ENCODE results near the gene SLC37A2. TPM values are rescaled to one million over a fixed set of nuclear protein-coding genes. Genes with fewer than 3 reads are reported as not detected.

Gene SLC37A2
- polyA plus RNA-seq, 4 donors = 1.1 to 19.8 (median 10.6) TPM

DNA sequence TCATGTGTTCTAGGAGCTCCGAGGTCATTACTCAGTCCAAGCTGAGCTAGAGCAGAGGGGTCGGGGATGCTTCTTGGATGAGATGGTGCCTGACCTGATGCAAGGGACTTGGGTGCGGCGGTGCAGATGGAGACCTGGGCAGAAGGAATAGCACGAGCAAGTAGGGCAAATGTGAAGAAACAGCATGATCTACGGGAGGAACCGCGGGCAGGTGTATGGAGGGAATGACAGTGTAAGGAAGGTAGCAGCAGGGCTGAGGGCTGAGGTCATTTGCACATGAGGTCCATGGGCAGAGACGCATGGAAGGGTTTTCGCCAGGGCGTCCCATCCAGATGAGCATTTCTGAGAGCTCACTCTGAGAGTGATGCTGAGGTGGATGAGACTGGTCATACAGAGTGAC, 14.9 kb downstream of the SLC37A2 start:
- no peaks in the 10 kb centered on the region for H3K27me3 ChIP-seq (ENCODE audit: control insufficient read depth in 3 of 3, insufficient read depth in 3 of 3, low read length in 3 of 3)
- WGBS, 3 donors = 91 to 95% (median 94%) methylated on average over 11 of the region's 11 CpGs
- H3K27ac ChIP-seq (ENCODE audit: low read depth in 1 of 3, low read length in 2 of 3) = no peak overlapping the region
- DNase-seq (no peak), FAIRE-seq (no peak)
- no peaks in the 10 kb centered on the region for H3K9me3 ChIP-seq (ENCODE audit: control insufficient read depth in 2 of 2, insufficient read depth in 1 of 2, low read depth in 1 of 2, low read length in 1 of 2)
- peaks cover 0 to 36% (median 1%) of the 10 kb centered on the region in 3 donors for H3K4me1 ChIP-seq (ENCODE audit: control insufficient read depth in 3 of 3, insufficient read depth in 2 of 3, low read depth in 1 of 3, low read length in 2 of 3)
- no peak overlapping the region for H3K4me3 ChIP-seq (ENCODE audit: low read depth in 1 of 3, low read length in 3 of 3)
- H3K36me3 ChIP-seq (ENCODE audit: control insufficient read depth in 3 of 3, insufficient read depth in 2 of 3, low read depth in 1 of 3, low read length in 3 of 3) = peaks cover 0 to 91% (median 0%) of the 10 kb centered on the region in 3 donors

GRCh38 chr11:125078516-125079140, 15.5 kb downstream of the SLC37A2 start:
- DNase-seq = no peak
- H3K27me3 ChIP-seq (ENCODE audit: control insufficient read depth in 3 of 3, insufficient read depth in 3 of 3, low read length in 3 of 3) = no peaks in the 10 kb centered on the region
- H3K36me3 ChIP-seq (ENCODE audit: control insufficient read depth in 3 of 3, insufficient read depth in 2 of 3, low read depth in 1 of 3, low read length in 3 of 3) = peaks cover 0 to 92% (median 0%) of the 10 kb centered on the region in 3 donors
- no peaks in the 10 kb centered on the region for H3K9me3 ChIP-seq (ENCODE audit: control insufficient read depth in 2 of 2, insufficient read depth in 1 of 2, low read depth in 1 of 2, low read length in 1 of 2)
- H3K4me1 ChIP-seq (ENCODE audit: control insufficient read depth in 3 of 3, insufficient read depth in 2 of 3, low read depth in 1 of 3, low read length in 2 of 3) = peaks cover 0 to 30% (median 0%) of the 10 kb centered on the region in 3 donors
- no peak overlapping the region for H3K27ac ChIP-seq (ENCODE audit: low read depth in 1 of 3, low read length in 2 of 3)
- no peak for FAIRE-seq
- 90 to 97% (median 93%) methylated on average over 14 of the region's 14 CpGs for WGBS, 3 donors
- no peak overlapping the region for H3K4me3 ChIP-seq (ENCODE audit: low read depth in 1 of 3, low read length in 3 of 3)

- no peak overlapping the region for H3K4me3 ChIP-seq (ENCODE audit: low read depth in 1 of 3, low read length in 3 of 3)
- FAIRE-seq = no peak
- H3K4me1 ChIP-seq (ENCODE audit: control insufficient read depth in 3 of 3, insufficient read depth in 2 of 3, low read depth in 1 of 3, low read length in 2 of 3) = peaks cover 0 to 23% (median 0%) of the 10 kb centered on the region in 3 donors
- H3K27me3 ChIP-seq (ENCODE audit: control insufficient read depth in 3 of 3, insufficient read depth in 3 of 3, low read length in 3 of 3) = no peaks in the 10 kb centered on the region
- DNase-seq = no peak
- 83 to 85% (median 84%) methylated on average over 18 of the region's 18 CpGs for WGBS, 3 donors
- peaks cover 0 to 92% (median 0%) of the 10 kb centered on the region in 3 donors for H3K36me3 ChIP-seq (ENCODE audit: control insufficient read depth in 3 of 3, insufficient read depth in 2 of 3, low read depth in 1 of 3, low read length in 3 of 3)
- H3K9me3 ChIP-seq (ENCODE audit: control insufficient read depth in 2 of 2, insufficient read depth in 1 of 2, low read depth in 1 of 2, low read length in 1 of 2) = no peaks in the 10 kb centered on the region
- H3K27ac ChIP-seq (ENCODE audit: low read depth in 1 of 3, low read length in 2 of 3) = no peak overlapping the region
Measured at GRCh38 chr11:125079151-125079877, 16.2 kb downstream of the SLC37A2 start.

DNA sequence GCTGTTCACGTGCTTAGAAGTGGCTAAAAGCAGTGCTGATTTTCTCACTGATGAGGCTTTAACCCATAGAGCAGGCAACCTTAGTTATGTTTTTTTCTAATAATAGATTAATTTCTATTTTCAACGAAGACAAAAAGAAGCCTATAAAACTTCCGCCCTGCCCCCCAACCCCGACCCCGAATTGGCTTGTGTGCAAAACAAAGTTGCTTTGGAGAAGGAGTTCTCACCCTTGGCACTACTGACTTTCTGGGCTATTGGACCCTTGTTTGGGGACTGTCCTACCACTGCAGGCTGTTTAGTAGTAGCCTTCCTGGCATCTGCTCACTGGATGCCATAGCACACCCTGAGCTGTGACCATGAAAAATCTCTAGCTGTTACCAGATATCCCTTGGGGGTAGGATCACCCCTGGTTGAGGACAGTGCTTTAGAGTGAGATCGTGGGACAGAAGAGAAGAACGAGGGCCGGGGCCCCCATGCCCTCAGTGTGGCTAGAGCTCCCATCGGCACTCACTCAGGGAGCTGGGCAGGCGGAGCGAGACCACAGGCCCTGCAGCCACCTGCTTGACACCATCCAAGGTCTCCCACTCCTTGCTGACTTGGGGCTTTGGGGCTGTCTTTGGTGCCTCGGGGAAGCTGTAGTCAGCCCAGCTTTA, 16.9 kb downstream of the SLC37A2 start:
- no peak for FAIRE-seq
- Histone ChIP-seq H3K27ac (ENCODE audit: low read depth in 1 of 3, low read length in 2 of 3) (no peak overlapping the region), H3K4me1 (ENCODE audit: control insufficient read depth in 3 of 3, insufficient read depth in 2 of 3, low read depth in 1 of 3, low read length in 2 of 3) (peaks cover 0 to 18% (median 0%) of the 10 kb centered on the region in 3 donors), H3K9me3 (ENCODE audit: control insufficient read depth in 2 of 2, insufficient read depth in 1 of 2, low read depth in 1 of 2, low read length in 1 of 2) (no peaks in the 10 kb centered on the region), H3K36me3 (ENCODE audit: control insufficient read depth in 3 of 3, insufficient read depth in 2 of 3, low read depth in 1 of 3, low read length in 3 of 3) (peaks cover 0 to 97% (median 0%) of the 10 kb centered on the region in 3 donors), H3K4me3 (ENCODE audit: low read depth in 1 of 3, low read length in 3 of 3) (no peak overlapping the region), H3K27me3 (ENCODE audit: control insufficient read depth in 3 of 3, insufficient read depth in 3 of 3, low read length in 3 of 3) (no peaks in the 10 kb centered on the region)
- WGBS, 3 donors = 90 to 93% (median 92%) methylated on average over 12 of the region's 12 CpGs
- DNase-seq = no peak

GRCh38 chr11:125080531-125080911, 17.4 kb downstream of the SLC37A2 start:
- DNase-seq = no peak

DNA sequence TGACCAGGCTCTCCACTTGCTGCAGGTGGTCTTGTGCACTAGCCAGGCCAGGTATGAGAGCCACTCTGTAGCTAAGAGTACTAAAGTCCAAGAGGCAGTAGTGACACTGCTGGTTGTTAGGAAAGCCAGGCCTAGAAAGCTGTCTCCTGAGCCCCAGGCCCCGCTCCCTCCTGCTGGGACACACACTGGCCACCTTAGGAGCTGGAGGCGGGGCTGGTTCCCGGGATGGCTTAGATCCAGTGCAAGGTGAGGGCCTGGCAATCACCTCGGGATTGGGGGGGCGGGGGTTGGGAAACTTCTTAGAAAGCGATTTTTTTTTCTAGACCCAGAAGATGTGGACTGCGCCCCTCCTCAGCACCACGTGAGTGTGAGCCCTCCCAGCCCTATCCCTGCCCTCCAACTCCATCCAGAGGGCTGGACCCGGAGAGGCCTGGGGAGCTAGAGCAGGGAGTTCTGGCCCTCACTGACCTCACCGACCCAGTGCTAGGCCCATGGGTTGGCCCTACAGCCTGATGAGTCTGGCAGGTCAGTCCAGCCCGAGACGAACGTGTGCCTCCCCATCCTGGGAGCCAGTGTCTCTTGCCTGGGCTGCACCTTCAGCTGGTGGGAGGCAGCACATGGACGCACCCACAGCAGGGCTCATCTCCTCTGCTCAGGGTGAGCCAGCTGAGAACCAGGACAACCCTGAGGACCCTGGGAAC, 18.1 kb downstream of the SLC37A2 start:
- DNase-seq = no peak
- H3K27me3 ChIP-seq (ENCODE audit: control insufficient read depth in 3 of 3, insufficient read depth in 3 of 3, low read length in 3 of 3) = no peaks in the 10 kb centered on the region
- H3K4me3 ChIP-seq (ENCODE audit: low read depth in 1 of 3, low read length in 3 of 3) = no peak overlapping the region
- peaks cover 0 to 5% (median 0%) of the 10 kb centered on the region in 3 donors for H3K4me1 ChIP-seq (ENCODE audit: control insufficient read depth in 3 of 3, insufficient read depth in 2 of 3, low read depth in 1 of 3, low read length in 2 of 3)
- no peaks in the 10 kb centered on the region for H3K9me3 ChIP-seq (ENCODE audit: control insufficient read depth in 2 of 2, insufficient read depth in 1 of 2, low read depth in 1 of 2, low read length in 1 of 2)
- no peak overlapping the region for H3K27ac ChIP-seq (ENCODE audit: low read depth in 1 of 3, low read length in 2 of 3)
- 70 to 76% (median 75%) methylated on average over 14 of the region's 14 CpGs for WGBS, 3 donors
- FAIRE-seq = no peak
- H3K36me3 ChIP-seq (ENCODE audit: control insufficient read depth in 3 of 3, insufficient read depth in 2 of 3, low read depth in 1 of 3, low read length in 3 of 3) = peaks cover 0 to 99% (median 0%) of the 10 kb centered on the region in 3 donors

More at GRCh38 chr11:125080531-125080911, 17.4 kb downstream of the SLC37A2 start:
- peaks cover 0 to 97% (median 0%) of the 10 kb centered on the region in 3 donors for H3K36me3 ChIP-seq (ENCODE audit: control insufficient read depth in 3 of 3, insufficient read depth in 2 of 3, low read depth in 1 of 3, low read length in 3 of 3)
- WGBS, 3 donors = 91 to 95% (median 93%) methylated on average over 12 of the region's 12 CpGs
- no peak for FAIRE-seq
- H3K4me3 ChIP-seq (ENCODE audit: low read depth in 1 of 3, low read length in 3 of 3) = no peak overlapping the region
- no peaks in the 10 kb centered on the region for H3K9me3 ChIP-seq (ENCODE audit: control insufficient read depth in 2 of 2, insufficient read depth in 1 of 2, low read depth in 1 of 2, low read length in 1 of 2)
- H3K27me3 ChIP-seq (ENCODE audit: control insufficient read depth in 3 of 3, insufficient read depth in 3 of 3, low read length in 3 of 3) = no peaks in the 10 kb centered on the region
- no peak overlapping the region for H3K27ac ChIP-seq (ENCODE audit: low read depth in 1 of 3, low read length in 2 of 3)
- H3K4me1 ChIP-seq (ENCODE audit: control insufficient read depth in 3 of 3, insufficient read depth in 2 of 3, low read depth in 1 of 3, low read length in 2 of 3) = peaks cover 0 to 13% (median 0%) of the 10 kb centered on the region in 3 donors

DNA sequence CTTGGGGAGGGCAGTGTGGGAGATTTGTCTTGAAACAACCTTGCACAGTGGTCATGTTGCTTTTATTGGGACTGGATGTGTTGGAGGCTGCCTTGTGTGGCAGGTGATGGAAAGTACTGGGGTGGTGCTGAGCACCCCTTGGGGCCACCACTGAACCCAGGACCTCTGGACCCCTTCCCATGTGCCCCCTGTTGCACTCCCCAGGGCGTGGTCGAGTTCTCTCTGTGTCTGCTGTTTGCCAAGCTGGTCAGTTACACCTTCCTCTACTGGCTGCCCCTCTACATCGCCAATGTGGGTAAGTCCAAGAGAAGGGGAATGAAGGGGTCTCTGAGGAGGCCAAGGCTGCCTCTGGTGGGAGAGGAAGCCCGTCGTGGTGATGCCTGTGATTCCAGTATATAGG, 18.9 kb downstream of the SLC37A2 start:
- Histone ChIP-seq H3K27ac (ENCODE audit: low read depth in 1 of 3, low read length in 2 of 3) (no peak overlapping the region), H3K4me1 (ENCODE audit: control insufficient read depth in 3 of 3, insufficient read depth in 2 of 3, low read depth in 1 of 3, low read length in 2 of 3) (no peaks in the 10 kb centered on the region), H3K9me3 (ENCODE audit: control insufficient read depth in 2 of 2, insufficient read depth in 1 of 2, low read depth in 1 of 2, low read length in 1 of 2) (no peaks in the 10 kb centered on the region), H3K27me3 (ENCODE audit: control insufficient read depth in 3 of 3, insufficient read depth in 3 of 3, low read length in 3 of 3) (no peaks in the 10 kb centered on the region), H3K4me3 (ENCODE audit: low read depth in 1 of 3, low read length in 3 of 3) (no peak overlapping the region), H3K36me3 (ENCODE audit: control insufficient read depth in 3 of 3, insufficient read depth in 2 of 3, low read depth in 1 of 3, low read length in 3 of 3) (peaks cover 0 to 99% (median 6%) of the 10 kb centered on the region in 3 donors)
- no peak for FAIRE-seq
- no peak for DNase-seq
- WGBS, 3 donors = 79 to 86% (median 85%) methylated on average over 5 of the region's 5 CpGs
